Right lobe of liver (tissue), 4 donors: Measurements from ENCODE around the gene ODAD2.

Experiments used
- POLR2A ChIP-seq: fragments of 450-650 bp; IDR thresholded peaks from one replicate; pipeline ENCODE4 v1.6.1; 2017; ENCODE audit warnings: antibody characterized with exemption, mild to moderate bottlenecking
- TF ChIP-seq, protein P1 (sequence below), 4 donors: fragments of 200-600 bp in 3 of 4; fragments of 450-650 bp in 1 of 4; IDR thresholded peaks; one replicate each; pipeline versions ENCODE4 v1.5.1 to v1.8.0; 2016 to 2022; ENCODE audit warnings: antibody characterized with exemption in 4 of 4, mild to moderate bottlenecking in 2 of 4
- donor health status: DM: no; HTN: no; CAD: no.
- donor health status: DM: no; HTN: no; CAD: no.
- donor health status: DM: no; HTN: yes; CAD: no.

DNA sequence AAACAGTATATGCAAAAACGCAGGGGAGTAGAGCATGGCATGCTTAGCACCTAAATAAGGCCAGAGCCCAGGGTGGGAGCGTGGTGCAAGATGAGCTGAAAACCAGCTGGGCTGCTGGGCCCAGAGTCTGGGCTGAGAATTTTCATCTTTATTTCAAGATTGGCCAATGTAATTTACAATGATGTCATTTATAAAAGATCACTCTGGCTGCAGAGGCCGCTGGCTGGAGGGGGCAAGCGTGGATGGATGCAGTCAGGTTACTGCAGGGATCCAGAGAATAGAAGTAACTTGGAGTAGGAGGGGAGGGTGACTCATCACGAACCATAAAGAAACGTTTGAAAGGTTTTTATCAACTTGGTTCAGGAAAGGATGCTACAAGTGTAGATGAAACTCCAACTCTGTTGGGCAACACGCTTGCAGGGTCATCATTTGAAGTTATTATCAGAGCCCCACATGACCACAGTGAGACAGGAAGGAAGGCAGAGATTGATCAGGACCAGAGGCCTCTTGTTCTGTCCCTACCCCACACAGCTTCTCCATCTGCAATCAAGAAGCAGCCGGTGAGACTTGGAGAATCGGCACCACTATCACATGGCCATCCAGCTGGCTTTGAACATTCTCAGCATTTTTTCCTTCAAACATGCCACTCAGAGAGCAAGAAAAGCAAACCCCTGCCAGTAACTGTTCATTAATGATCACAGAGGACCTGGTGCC, 49.2 kb downstream of the ODAD2 start:
- TF ChIP-seq, protein P1, sequence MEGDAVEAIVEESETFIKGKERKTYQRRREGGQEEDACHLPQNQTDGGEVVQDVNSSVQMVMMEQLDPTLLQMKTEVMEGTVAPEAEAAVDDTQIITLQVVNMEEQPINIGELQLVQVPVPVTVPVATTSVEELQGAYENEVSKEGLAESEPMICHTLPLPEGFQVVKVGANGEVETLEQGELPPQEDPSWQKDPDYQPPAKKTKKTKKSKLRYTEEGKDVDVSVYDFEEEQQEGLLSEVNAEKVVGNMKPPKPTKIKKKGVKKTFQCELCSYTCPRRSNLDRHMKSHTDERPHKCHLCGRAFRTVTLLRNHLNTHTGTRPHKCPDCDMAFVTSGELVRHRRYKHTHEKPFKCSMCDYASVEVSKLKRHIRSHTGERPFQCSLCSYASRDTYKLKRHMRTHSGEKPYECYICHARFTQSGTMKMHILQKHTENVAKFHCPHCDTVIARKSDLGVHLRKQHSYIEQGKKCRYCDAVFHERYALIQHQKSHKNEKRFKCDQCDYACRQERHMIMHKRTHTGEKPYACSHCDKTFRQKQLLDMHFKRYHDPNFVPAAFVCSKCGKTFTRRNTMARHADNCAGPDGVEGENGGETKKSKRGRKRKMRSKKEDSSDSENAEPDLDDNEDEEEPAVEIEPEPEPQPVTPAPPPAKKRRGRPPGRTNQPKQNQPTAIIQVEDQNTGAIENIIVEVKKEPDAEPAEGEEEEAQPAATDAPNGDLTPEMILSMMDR (IDR thresholded peaks at IDR 0.05), result no peak
- no peak for TF ChIP-seq POLR2A
